ENCODE results near the gene NFIA.

Gene NFIA

DNA sequence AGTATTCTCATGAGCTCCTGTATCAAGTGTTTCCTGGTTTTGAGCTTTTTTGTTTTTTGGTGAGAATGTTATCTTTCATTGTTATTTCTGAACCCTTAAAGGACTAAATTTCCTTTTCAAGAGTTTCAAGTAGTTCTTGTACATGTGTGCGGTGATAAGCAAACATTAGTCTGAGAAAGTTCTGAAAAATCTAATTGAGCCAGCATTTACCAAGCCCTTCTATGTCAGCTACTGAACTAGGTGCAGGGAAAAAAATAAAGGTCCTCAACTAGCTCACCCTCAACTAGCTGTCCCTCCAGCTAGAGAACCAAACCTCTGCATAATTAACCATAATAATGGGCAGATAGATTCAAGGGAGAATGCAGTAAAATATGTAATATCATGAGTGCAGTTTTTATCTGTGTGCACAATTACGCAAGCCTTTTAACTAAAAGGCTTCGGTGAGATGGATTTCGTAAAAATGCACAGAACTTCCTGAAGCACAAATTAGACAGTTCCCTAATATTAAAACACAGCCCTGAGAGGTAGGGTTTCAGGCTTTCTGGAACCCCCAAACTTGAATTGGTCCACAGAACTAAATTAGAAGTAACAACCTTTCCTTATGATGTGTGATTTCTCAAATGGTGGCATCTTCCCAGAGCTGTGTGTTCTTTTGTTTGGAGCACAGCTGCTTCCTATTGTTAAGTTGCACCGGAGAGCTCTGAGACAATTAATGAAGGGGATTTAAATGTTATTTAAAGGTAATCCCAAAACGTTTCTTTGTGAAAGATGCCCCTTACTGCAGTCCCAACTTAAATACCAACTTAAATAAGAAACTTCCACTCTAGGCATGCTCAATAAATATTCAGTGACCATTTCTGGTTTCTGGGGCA lies 165.8 kb downstream of the NFIA start:
- Histone ChIP-seq H3K4me3 (no peak overlapping the region), H3K27ac (no peak overlapping the region)

DNA sequence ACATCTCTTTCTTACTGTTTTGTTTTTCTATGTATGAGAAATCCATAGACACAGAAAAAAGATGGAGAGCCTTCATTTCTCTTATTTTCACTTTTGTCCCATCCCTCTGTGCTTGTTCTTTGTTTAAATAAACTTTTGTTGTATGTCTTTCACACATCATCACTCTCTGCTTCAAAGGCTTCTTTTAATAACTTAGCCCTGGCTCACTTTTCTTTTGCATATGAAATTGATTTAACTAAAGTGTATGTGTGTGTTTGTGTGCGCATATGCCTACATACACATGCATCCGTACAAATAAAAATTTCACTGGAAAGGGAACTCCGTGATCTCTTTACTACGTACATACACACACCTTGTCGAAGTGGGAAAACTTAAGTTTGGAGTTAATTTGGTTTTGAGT lies 168.6 kb downstream of the NFIA start:
- Histone ChIP-seq H3K27ac (no peak overlapping the region), H3K4me3 (no peak overlapping the region)

DNA sequence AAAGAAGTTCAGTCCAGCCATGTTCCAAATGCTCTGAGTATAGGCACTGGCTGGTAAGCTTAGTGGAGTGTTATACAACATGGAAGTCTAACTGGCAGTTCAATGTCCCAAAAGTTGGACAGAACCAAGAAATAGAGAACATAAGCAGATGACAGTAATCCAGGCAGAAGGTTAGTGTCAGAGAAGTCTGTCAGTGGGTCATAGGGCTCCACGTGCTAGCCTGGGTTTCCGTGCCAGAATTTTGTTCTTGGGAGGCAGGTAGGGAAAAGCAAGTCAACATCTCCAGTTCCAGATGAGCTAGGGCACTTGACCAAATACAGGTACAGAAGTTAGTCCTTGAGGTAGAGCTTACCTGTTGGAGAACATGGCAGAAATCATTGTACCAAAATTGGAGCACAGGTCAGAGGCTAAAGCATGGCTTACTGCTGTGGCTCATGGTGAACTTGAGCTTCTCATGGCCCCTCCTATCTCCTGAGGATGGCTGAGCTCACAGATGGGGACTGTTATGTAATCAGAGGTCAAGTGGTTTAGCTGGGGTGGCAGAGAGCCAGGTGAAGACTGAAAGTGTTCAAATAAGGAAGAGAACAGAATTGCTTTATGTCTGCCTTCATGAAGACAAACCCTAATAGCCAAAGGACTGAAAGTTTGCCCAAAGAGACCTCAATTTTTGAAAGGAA lies 170.8 kb downstream of the NFIA start:
- Histone ChIP-seq H3K4me3 (no peak overlapping the region), H3K27ac (peak overlapping the region in 8 of 21 experiments; percentile 0 to 46 (median 24))

DNA sequence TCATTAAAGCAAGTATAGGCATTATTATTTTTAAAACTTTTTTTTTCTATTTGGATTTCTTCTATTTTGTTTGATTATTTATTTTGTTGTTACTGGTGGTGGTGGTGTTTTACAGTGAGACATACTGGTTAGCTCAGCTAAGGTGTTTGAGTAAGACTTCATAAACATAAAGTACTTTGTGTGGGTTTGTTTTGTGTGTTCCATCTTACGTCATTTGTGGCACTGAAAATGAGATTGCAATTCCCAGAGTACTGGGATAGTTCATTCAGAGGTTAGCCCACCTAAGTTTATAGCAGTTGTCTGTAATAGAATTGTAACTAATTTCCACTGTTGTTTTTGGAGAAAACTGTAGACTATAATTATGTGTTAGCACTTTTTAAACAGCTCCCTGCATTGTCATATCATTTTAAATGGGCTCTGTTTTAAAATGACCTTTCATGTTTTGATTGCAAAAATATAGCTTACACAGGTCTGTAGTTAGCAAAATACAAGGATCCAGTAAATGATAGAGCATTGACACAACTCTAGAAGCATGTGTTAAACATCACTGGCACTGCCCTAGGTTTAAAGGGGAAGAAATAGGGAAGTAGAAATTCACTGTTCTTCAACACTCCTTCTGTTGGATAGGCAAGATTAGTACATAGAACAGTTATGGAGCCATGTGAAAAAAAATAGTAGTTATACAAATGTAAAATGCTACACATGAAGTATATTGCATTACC lies 171.7 kb downstream of the NFIA start:
- H3K4me3 ChIP-seq: no peak overlapping the region
- H3K27ac ChIP-seq: peak overlapping the region in 14 of 21 experiments; percentile 3 to 81 (median 64)

DNA sequence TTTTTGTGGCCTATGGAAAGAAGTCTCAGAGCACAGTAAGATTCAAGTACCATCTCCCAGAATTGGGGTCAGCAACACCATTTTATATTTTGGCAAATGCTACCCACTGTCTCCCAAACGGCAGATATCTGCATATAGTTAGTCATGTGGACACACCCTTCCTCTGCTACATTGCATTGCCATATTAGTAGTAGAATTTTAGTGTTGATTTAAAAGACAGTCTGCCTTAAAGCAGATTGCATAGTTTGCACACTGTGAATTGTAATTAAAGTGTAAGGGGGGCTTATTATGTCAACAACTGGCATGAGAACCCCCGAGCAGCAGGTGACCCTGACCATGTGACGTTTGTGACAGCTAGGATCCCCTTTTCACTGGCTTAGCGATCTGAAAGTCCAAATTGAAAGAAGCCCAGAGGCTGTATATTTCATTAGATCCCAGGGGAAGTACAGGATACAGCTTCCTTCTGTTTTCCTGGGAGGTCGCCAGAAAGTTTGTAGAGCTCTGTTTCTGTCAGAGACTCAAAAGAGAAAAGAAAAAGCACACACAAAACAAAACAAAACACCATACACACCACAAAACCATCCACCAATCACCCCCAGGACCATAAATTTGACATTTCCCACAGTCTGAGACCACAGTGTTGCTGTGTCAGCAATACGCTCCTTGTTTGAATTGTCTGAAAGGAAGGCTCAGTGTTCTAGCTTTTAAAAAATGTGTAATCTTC lies 172.4 kb downstream of the NFIA start:
- Histone ChIP-seq H3K27ac (peak overlapping the region in 18 of 21 experiments; percentile 3 to 81 (median 58)), H3K4me3 (peak overlapping the region in 6 of 7 experiments; percentile 2 to 28 (median 6))

DNA sequence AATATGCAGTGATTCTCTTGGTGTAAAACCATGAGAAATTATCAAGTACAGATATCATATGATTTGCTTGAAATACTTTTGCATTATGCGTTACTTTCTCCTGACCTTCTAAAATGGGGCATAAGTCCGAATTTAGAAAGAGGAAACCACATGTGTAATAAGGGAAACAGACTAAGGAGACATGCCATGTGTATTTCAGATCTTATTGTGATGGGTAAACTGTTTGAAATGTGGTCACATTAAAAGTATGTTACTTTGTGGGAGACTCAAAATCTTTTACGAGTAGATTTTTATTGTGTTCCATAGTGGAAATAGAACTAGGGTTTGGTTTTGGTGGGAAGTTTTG lies 173.0 kb downstream of the NFIA start:
- peak overlapping the region in 2 of 7 experiments; percentile 8 to 28 for H3K4me3 ChIP-seq

DNA sequence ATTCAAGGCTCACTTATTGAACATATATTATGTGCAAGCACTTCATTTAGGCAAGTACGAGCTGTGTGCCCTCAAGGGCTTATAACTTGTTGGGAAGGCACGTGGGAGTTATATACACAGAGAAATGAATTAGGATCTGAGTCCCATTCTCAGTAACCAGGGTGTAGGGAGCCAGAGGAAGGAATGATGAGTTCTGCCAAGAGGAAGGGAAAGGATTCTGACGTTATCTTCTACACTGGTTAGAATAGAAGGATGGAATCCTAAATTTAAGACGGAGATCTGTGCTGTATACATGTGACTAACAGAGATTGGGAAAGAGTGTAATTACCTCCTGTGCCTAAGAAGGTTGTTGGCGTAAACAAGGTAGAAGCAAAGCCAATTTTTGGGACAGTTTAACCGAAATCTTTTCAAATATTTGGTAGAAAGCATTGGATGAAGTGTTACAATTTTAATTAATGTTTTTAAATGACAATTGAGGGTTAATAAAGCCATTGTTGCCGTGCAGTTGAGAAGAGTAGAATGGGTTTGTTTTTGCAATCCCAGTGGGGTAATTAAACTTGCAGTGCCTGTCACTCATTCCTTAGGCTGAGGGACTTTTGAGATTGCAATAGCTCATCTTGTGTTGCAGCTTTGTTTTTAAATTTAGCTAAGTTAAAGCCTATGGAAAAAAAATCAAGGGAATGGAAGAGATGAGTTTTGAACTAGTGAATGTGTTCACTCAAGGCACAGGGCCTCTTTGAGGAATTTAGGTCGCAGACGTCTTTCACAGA lies 177.2 kb downstream of the NFIA start:
- Histone ChIP-seq H3K4me3 (no peak overlapping the region), H3K27ac (peak overlapping the region in 3 of 21 experiments; percentile 2 to 26 (median 18))

More for the DNA sequence above, 173.0 kb downstream of the NFIA start:
- H3K27ac ChIP-seq: peak overlapping the region in 17 of 21 experiments; percentile 3 to 81 (median 55)

DNA sequence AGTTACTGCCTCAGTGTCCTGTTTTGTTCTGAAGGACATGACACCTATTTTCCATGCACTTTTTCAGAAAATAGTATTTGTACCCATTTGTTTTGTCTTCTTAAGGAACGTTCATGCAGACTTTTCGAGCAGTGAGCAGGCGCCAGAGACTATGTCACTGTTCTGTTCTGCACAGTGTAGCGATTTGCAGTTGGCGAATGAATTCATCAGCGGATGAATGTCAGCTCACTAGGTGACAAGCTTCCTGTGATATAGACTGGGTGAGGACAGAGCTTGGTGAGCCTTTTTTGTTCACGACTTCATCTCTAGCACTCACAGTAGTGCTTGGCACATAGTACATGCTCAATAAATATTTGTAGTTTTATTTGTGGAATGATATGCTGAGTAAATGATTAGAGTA lies 177.8 kb downstream of the NFIA start:
- no peak overlapping the region for H3K4me3 ChIP-seq
- H3K27ac ChIP-seq: peak overlapping the region in 1 of 21 experiments; percentile 26

DNA sequence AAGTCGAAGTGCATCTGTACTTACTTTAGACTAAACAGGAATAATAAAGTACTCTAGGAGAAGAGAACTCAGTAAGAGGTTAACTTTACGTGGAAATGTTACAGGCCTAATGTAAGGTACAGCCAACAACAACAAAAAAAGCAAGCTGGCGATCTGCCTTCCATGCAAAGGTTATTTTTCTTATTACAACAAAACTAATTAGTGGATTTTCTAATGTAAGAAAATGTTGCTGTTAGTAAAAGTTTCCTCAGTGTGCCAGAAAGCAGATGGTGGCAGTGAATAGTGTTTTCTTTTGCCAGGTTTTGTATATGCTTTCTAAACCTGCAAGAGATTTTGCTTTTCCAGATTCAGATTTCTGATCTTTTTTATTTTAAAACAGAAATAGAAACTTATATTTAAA lies 179.2 kb downstream of the NFIA start:
- H3K27ac ChIP-seq: peak overlapping the region in 1 of 21 experiments; percentile 11
- no peak overlapping the region for H3K4me3 ChIP-seq

DNA sequence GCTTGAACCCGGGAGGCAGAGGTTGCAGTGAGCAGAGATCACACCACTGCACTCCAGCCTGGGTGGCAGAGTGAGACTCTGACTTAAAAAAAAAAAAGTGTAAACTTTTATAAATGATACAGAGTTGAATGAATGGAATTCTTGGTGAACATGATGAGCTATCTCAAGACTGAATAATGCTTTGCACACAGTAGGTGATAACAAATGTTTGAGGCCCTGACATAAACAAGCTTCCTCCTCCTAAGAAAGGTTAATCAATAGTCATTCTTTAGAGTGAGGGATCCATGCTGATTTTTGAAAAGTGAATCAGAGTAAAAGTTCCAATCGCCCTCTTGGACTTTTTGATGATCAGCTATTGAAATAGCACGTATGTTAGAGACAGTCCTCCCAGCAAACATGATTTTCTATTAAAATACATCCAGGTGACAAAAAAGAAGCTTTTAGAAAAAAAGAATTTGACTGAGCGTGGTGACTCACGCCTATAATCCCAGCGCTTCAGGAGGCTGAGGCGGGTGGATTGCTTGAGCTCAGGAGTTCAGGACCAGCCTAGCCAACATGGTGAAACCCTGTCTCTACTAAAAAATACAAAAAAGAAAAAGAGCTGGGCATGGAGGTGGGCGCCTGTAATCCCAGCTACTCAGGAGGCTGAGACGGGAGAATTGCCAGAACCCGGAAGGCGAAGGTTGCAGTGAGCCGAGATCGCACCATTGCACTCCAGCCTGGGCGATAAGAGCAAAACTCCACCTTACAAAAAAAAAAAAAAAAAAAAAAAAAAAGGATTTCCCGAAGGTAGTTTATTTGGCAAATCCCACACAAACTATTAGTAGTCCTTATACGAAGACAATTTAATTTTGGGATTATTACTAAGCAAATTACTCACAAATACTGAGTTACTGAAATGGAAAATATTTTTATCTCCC lies 181.8 kb downstream of the NFIA start:
- no peak overlapping the region for H3K27ac ChIP-seq
- no peak overlapping the region for H3K4me3 ChIP-seq

DNA sequence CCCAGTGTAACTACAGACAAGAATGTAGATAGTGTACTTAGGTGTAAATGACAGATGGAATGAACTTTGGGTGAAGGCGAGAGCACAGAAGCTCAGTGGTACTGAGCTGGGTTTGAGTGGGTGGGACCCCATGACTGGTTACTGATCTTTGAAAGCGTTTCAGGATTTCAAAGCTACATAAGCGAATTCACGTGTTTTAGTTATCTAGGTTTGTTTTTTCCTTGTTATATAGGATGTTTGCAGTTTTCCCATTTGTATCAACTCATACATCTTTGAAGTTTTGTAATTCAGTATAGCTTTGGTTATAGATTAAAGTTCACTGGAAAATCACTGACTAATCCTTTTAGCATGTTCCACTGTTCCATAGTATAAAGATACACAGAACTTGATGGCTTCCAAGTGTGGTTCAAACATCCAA lies 182.5 kb downstream of the NFIA start:
- Histone ChIP-seq H3K4me3 (no peak overlapping the region), H3K27ac (no peak overlapping the region)

DNA sequence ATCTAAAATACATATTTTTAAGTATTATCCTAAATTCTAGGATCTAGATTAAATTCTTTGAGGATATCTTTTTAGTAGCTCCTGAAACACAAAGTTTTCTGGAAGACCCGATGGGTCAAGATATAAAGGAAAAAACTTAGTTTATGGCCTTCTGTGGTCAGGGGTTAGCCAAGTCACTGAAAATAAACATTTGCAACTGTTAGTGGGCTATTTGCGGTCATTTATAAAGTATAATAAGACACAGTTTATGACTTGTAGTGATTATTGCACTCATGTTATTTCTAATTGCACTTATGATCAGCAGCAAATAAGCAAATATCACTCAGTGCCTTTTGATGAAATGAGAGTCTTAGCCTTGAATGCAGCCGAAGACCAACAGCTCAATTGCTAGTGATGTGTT lies 183.3 kb downstream of the NFIA start:
- H3K27ac ChIP-seq: no peak overlapping the region

DNA sequence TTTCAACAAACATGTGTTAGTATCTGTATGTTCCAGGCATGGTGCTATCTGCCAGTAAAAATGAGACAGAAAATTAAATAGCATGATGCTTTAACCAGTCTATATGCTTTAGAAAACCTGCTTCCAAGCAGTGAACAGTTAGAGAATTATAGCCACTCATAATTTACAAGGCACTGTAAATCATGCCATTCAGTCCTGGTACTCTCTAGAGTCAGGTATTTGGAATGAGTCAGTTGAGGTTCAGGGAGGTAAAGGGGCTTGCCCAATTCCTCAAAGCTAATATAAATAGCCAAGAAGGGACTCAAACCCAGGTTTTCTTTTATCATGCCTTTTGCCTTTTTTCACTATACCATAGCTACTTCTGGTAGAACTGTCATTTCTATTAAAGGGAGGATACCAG lies 184.4 kb downstream of the NFIA start:
- no peak overlapping the region for H3K4me3 ChIP-seq
- no peak overlapping the region for H3K27ac ChIP-seq

More for the DNA sequence above, 183.3 kb downstream of the NFIA start:
- H3K4me3 ChIP-seq: no peak overlapping the region

DNA sequence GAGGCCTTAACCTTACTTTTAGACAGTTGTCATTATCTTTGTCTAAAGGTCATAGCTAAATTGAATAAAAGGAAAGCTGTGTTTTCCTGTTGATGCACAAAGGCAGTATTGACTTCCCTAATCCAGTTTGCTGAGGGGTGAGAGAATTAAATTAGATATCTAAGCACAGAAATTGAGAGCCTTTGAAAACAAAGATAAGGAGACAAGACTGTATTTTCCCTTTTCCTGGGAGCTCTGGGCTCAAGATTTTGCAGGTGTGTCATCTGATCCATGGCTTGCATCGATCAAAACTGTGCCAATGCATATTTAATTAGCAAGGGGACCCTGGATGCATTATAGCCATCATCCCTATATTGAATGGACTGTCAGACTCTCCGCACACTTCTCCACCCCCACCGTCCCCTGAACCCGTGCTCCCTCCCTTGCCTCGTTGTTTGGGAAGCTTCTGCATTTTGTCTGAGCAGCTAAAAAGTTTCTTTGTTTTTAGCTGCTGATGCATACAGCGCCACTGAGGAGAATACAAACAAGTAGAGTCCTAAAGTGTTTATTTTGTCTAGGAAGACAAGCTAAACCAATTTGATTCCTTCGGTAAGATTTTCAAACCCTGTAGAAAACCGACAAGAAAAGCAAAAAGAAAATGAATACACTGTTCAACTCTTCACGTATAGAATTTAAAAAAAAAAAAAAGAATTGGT lies 186.3 kb downstream of the NFIA start:
- H3K27ac ChIP-seq: no peak overlapping the region
- no peak overlapping the region for H3K4me3 ChIP-seq

DNA sequence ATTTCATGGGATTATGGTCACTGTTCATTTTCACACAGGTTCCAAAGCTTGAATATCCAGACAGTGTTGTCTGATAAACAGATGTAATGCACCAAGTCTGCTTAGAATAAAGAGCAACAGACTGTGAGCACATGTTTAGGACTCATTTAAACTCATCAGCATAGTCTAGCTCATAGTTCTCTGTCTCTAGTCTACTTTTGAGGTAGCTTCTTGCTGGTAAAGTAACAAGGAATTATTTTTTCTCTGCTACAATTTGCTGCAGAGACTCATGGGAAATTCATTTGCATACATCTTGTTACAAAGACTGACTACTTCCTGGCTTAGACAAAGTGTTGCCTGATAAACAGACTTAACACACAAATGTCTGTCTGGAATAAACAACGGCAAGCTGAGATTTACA lies 187.2 kb downstream of the NFIA start:
- no peak overlapping the region for H3K4me3 ChIP-seq
- H3K27ac ChIP-seq: no peak overlapping the region

DNA sequence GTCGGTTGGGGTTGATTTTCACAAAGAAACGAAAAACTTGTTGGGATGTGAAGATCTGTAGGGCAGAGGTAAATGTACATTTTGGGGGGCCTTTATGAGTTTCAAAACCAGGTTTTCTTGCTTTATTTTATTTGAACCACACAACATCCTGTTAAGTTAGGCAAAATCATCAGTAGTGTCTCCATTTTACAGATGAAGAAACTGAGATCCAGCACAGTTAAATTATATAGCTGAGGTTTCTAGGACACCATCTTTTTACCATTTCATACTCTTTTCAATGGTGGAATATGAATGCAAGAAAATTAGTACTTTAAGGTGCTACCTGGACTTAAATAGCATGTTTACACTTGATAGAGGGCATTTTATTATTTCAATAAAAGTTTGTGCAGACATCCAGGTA lies 187.7 kb downstream of the NFIA start:
- H3K4me3 ChIP-seq: no peak overlapping the region

DNA sequence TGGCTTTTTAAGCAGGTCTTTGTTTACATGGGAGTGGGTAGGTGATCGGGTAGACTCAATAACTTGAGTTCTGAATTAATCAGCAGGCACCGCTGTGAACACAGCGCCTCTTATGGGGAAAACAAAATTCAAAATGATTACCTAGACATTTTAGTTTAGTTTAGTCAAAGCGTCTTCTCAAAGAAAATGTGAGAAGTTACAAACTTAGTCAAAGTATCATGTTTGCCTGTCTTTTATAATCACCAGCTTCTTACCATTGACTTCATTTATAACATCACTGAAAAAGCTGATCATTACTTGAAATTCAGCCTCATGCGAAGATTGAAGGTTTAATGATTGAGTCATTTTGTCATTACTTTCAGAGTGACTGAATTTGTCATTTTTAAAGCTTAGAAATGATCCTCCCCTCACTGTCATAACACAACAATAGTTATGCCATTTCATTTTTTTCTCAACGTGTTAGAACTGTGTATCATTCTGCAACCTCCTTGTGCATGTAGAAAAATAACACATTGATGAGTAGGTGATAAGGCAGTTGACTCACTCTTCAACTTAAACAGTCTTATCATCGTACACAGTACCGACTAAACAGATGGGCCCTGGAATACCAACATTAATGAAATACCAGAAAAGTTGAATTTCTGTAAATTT lies 188.5 kb downstream of the NFIA start:
- no peak overlapping the region for H3K4me3 ChIP-seq
- no peak overlapping the region for H3K27ac ChIP-seq

More for the DNA sequence above, 187.7 kb downstream of the NFIA start:
- H3K27ac ChIP-seq: no peak overlapping the region
